Pulmonary artery endothelial cell (primary cell): Measurements from ENCODE around the gene MR1. TPM values are rescaled to one million over a fixed set of nuclear protein-coding genes. Genes with fewer than 3 reads are reported as not detected.

Experiments
- DNase-seq: peaks from one replicate; pipeline ENCODE4 v3.0.0-alpha.2; 2011; ENCODE audit warnings: low read depth, low spot score
- total RNA-seq: library from RNA; depleted of rRNA; stranded (reverse); fragments of >200 nt; gene quantifications from 2 replicates; pipeline ENCODE4 v1.2.3, GENCODE V29; 2014

The MR1 gene
- total RNA-seq, 1 donor from 2014 or later: 3.7 TPM

DNA sequence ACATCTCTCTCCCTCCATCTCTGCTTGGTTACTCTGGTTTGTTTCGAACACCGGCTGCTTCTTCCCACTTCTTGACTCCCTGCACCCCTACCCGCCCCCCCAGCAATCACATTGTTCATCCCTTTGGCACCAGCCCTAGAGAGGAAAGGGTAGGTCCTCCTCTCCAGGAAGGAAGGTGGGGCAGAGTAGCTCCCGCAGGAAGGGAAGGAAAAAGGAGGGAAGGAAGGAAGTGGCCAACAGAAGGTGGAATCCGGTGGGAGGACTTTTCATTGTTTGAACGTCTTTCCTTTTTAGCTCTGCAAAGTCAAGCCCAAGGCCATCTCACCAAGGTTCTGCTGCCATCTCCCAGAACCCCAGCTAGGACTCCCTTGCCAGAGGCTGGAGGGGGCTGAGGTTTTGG is 72.7 kb downstream of the MR1 start:
- no peak for DNase-seq

- DNase-seq: no peak
Observed at GRCh38 chr1:181107711-181108110, 73.9 kb downstream of the MR1 start.

DNA sequence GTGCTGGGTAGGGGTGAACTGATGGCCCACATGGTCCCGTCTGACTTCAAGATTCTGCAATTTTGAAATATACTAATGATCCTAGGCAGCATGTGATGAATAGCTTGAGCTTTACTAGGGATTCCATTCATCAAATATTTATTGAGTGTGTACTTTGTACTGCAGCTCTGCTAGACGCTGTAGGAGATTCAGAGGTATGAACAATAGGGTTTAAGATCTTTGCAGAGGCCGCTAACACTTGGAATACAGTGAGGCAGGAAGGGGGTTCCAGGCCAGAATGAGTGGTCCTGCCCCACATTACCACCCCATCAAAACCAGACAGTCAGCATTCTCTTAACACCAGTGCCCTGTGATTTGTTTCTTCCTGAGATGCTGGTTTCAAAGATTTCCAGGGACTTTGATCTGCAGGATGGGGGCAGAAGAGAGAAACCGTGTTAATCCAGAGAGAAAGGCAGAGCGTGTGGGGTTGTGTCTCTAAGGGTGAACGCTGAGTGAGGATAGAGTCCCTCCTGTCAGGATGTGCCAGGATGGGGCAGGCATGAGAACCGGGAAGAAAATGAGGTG is 74.6 kb downstream of the MR1 start:
- DNase-seq: no peak

DNA sequence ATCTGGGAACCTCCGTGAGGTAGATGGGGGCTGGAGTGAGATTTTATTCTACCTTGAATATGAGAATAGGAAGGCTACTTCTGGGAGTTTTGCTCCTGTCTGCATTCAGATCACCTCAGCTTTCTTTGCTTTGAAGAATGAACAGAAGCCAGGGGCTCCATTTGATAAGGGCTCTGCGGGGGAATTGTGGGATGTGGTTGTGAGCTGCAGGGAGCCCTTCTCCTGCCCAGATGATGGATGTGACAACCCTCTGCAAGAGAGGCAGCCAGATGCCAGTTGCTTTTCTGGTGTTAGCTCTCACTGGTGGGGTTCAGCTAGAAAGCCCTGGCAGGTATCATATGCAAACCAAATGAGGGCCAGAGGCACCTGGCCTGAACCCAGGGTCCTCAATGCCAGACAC is 76.2 kb downstream of the MR1 start:
- DNase-seq: no peak

Other genes starting within 250 kb of the MR1 start
- 1.8 and 2.6 TPM in 2 replicates for gene KIAA1614, start 121.1 kb upstream of the MR1 start, total RNA-seq
- gene STX6, start 11.1 kb upstream of the MR1 start, total RNA-seq: 60.3 and 75.0 TPM in 2 replicates
- gene IER5, start 54.7 kb downstream of the MR1 start, total RNA-seq: 21.1 and 27.0 TPM in 2 replicates